Stimulated activated CD8-positive, alpha-beta memory T cell treated with anti-CD3 and anti-CD28 coated beads, Interleukin-4, amount 100 ng/mL, for 24 hours (primary cell): ENCODE data around the gene LRRC23.
A peak's percentile ranks its signal among the peaks of the same experiment; 100 is the strongest.
"Not testable (repeated sequence)": the region's sequence is repeated elsewhere in the genome, so short reads cannot be mapped to it uniquely, and the experiment has no call there.

Source experiments
- DNase-seq: peaks from one replicate; pipeline ENCODE4 v3.0.0-alpha.2; 2020; ENCODE audit warnings: low read depth

LRRC23 gene

DNA sequence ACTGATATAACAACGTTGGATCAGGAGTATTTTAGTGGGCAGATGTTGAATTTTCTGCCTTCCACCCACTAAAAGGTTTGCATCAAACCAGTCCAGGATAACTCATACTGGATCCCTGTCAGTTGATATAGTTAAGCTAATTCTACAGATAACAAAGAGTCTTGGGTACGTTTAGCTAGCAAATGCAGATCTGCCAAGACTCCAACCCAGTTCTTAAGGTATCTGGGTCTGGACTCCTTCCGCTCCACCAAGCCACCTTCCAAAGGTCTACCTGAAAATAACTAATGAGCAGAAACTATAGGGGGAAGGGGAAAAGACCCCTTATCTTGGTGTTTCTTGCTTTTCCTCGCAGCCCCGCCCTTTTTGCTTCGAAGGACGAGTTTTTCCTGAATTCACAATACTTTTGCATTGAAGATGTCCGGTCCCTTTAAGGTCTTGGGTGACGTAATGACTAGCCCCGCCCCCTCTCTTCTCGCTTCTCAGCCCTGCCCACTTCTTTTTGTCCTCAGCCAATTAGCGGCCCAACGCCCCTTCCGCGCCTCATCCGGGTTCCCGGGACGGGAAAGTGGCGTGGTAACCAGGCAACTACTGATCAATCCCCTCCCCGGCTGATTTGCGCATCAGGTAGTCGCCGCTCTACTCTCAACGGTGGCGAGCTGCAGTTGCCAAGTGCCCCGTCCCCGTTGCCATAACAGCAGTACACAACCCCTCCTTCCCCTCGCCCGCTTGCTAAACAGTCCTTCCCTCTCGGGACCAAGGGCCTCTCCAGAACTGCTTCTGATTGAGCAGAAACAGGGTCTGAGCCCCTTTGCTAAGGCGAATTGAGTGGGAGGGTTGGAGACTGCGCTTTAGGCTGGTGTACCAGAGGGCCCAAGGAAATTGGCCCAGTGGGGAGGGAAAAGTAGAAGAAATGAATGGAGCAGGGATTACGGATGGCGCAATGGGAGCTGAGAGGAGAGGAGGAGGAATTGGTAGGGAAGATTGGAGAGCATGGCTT, at the start of gene LRRC23:
Gene LRRC23, plus strand, starts transcription at position 543 of the 997 bp plus-strand sequence. CDS start 812 bp downstream, outside the sequence.
- peak; percentile 94 for DNase-seq

- DNase-seq: no peak
These were observed 49.3 kb upstream of the LRRC23 start for GRCh38 chr12:6855322-6855721.

DNA sequence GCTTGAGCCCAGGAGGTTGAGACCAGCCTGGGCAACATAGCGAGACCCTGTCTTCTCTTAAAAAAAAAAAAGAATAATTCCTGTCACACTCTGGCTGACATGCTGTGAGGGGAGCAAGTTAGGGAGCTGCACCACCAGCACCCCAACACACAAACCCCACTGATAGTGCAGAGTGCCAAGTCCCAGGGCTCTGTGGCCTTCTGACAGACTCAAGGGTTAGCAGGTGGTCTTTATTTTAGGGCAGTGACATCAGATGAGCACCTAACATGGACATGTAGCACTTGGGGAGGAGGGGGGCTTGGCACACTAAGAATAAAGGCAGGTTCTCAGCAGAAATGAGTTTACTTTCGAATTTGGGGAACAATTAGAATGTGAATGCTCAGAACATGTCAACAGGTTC, 45.8 kb upstream of the LRRC23 start:
- no peak for DNase-seq

DNA sequence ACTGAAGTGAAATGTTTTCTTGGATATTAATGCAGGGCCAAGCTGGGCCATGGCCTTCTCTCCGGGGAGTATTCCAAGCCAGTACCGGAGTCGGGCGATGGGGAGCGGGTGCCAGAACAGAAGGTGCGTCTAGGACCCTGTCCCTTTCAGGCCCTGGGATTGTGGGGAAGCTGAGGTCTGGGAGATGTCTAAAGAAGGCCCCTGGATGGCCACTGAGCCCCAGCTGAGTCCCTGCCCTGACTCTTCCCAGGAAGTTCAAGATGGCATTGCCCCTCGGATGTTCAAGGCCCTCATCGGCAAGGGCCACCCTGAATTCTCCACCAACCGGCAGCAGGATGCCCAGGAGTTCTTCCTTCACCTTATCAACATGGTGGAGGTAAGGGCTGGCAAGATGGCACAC, 44.5 kb upstream of the LRRC23 start:
- no peak for DNase-seq

GRCh38 chr12:6860942-6861341, 43.7 kb upstream of the LRRC23 start:
- DNase-seq: no peak

DNA sequence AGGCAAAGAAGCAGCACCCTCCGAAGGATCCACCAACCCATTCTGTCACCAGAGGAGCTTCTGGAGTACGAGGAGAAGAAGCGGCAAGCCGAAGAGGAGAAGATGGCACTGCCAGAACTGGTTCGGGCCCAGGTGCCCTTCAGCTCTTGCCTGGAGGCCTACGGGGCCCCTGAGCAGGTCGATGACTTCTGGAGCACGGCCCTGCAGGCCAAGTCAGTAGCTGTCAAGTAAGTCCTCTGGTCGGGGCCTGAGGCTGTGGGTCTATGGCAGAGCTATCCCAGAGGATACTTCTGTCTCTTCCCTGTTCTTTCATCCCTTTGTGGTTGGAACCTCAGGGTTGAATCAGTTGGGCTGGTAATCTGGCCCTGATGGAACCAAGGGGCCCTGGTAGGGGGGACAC, 43.2 kb upstream of the LRRC23 start:
- no peak for DNase-seq

DNA sequence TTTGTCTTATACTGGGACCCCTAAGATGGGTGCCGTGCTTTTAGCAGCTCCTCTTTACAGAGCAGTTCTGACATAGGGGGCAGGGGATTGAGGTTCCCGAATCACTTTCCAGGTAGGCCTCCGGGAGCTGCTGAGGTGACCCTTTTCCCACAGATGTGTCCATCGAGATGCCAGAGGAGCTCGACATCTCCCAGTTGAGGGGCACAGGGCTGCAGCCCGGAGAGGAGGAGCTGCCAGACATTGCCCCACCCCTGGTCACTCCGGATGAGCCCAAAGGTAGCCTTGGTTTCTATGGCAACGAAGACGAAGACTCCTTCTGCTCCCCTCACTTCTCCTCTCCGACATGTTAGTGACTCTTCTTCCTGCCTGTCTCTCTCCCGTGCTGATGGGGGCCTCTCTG, 41.6 kb upstream of the LRRC23 start:
- no peak for DNase-seq

GRCh38 chr12:6863586-6864321, 40.9 kb upstream of the LRRC23 start:
- no peak for DNase-seq

DNA sequence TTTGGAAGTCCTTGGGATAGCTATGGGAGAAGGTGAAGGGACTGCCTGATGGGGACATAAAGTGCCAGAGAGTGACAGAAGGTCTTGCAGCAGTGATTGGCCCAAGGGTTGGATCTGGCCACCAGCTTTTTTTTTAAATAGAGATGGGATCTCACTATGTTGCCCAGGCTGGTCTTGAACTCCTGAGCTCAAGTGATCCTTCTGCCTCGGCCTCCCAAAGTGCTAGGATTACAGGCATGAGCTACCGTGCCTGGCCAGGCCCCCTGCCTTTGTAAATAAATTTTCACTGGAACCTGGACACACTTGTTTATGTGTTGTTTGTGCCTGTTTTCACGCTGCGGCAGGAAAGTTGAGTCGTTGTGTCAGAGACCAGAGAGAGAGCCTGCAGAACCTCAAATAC, 39.3 kb upstream of the LRRC23 start:
- not testable (repeated sequence) for DNase-seq

GRCh38 chr12:6866163-6866919, 38.3 kb upstream of the LRRC23 start:
- DNase-seq: no peak

DNA sequence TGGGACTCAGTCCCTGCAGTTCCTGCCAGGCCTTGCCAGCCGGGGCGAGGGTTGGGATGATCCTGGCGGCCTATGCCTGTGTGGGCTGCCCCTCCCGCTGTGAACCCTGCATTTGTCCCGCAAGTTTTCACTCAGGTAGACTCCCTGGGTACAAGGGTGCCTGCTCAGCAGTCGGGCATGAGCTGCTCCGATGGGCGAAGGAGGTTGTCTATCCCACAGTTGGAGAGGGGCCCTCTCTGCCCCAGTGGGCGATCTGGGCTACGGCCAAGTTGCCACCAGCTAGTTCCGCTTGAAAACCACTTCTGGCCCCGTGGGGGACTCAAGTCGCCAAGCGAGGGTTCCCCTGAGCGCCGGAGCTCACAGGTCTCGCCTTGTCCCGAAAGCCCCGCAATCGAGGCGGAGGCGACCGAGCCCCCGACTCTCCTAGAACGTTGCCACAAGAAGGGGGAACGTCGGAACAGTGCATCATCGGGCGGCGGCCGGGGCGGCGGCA, 37.7 kb upstream of the LRRC23 start:
- DNase-seq: no peak

DNA sequence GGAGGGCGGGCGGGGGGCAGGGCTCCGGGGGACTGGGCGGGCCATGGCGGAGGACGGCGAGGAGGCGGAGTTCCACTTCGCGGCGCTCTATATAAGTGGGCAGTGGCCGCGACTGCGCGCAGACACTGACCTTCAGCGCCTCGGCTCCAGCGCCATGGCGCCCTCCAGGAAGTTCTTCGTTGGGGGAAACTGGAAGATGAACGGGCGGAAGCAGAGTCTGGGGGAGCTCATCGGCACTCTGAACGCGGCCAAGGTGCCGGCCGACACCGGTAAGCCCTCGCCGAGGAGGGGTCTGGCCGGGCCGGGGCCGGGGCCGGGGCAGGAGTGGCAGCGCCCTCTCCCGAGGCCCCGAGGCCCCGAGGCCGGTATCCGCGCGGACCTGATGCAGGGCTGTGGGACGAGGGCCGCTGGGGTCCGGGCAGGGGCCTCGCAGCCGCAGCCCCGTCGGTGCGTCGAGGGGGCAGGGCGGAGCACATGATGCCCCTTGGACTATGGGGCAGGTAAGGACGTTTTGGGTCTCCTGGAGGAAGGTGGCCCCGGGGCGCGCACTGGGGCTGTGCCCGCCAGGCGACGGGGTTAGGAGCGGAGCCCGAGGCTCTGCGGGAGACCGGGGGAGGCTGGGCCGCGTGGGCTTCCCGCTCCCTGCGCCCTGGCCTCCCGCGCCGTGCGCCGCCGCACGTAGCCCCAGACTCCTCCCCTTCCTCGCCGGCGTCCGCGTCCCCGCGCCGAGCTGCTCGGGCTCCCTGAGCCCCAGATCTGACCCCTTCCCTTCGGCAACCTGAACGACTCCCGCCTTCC, 37.0 kb upstream of the LRRC23 start, which contains the start of gene TPI1:
Gene TPI1, plus strand, starts transcription at position 119 of the 798 bp plus-strand sequence. Its CDS starts 36 bp downstream, at position 155.
- peak; percentile 71 for DNase-seq

DNA sequence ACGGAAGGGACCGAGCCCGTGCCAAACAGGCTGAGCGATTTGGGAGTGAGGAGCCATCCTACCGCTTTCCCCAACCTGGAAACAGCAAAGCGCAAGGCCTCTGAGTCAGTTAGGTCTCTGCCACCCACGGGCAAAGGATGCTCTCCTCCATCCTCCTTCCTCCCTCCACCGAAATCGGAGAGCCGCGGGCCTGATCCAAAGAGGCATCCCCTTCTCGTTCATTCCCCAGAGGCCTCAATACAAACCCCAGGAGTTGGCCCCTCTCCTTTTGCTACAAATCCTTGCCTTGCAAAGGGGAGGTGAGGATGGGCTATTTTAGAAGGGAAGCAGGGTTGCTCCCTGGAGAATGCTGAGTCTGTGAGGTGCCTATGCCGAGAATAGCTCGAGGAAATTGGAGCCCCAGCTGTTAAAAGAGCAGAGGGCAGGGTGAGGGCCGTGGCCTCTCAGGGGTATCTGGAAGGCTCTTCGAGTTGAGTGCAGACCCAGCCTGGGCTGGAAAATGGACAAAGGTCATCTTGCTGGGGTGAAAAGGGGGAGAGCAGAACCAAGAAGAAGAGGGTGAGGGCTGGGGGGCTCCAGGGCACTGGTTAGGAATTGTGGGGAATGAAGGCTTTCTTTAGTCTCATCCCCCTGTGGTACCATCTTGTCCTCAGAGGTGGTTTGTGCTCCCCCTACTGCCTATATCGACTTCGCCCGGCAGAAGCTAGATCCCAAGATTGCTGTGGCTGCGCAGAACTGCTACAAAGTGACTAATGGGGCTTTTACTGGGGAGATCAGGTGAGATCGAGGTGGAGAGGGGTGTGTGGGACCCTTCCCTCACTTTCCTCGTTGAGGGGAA, 36.2 kb upstream of the LRRC23 start:
- DNase-seq: no peak

DNA sequence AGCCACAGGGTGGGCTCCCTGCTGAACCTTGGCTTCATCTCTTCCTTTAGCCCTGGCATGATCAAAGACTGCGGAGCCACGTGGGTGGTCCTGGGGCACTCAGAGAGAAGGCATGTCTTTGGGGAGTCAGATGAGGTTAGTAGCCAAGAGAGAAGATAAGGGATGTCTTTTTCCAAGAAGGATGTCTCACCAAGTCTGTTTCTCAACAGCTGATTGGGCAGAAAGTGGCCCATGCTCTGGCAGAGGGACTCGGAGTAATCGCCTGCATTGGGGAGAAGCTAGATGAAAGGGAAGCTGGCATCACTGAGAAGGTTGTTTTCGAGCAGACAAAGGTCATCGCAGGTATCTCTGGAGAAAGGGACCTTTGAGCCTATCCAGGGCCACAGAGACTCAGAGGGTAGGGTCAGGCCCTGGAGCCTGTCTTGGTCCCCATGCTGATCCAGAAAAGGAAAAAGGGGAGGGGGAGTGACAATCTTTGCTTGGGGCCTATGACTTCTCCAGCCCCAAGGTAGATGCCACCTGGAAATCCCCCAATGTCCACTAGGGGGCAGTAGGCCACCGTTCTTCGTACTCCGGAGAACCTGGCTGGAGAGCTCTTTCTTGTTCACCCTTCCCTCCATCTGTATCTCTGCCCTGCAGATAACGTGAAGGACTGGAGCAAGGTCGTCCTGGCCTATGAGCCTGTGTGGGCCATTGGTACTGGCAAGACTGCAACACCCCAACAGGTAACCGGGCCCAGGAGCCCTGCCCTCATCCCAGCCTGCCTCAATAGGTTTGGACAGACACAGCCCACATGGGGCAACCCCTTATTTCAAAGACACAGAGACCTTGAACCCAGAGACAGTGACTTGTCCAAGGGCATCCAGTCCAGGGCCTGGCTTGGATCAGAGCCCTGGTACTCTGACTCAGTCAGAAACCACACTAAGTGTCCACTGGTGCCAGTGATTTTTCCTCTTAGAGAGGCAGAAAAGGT, 35.3 kb upstream of the LRRC23 start:
- DNase-seq: peak; percentile 71

DNA sequence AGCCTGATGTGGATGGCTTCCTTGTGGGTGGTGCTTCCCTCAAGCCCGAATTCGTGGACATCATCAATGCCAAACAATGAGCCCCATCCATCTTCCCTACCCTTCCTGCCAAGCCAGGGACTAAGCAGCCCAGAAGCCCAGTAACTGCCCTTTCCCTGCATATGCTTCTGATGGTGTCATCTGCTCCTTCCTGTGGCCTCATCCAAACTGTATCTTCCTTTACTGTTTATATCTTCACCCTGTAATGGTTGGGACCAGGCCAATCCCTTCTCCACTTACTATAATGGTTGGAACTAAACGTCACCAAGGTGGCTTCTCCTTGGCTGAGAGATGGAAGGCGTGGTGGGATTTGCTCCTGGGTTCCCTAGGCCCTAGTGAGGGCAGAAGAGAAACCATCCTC, 34.3 kb upstream of the LRRC23 start:
- not testable (repeated sequence) for DNase-seq

- no peak for DNase-seq
These were observed 33.3 kb upstream of the LRRC23 start for GRCh38 chr12:6871052-6871957.

DNA sequence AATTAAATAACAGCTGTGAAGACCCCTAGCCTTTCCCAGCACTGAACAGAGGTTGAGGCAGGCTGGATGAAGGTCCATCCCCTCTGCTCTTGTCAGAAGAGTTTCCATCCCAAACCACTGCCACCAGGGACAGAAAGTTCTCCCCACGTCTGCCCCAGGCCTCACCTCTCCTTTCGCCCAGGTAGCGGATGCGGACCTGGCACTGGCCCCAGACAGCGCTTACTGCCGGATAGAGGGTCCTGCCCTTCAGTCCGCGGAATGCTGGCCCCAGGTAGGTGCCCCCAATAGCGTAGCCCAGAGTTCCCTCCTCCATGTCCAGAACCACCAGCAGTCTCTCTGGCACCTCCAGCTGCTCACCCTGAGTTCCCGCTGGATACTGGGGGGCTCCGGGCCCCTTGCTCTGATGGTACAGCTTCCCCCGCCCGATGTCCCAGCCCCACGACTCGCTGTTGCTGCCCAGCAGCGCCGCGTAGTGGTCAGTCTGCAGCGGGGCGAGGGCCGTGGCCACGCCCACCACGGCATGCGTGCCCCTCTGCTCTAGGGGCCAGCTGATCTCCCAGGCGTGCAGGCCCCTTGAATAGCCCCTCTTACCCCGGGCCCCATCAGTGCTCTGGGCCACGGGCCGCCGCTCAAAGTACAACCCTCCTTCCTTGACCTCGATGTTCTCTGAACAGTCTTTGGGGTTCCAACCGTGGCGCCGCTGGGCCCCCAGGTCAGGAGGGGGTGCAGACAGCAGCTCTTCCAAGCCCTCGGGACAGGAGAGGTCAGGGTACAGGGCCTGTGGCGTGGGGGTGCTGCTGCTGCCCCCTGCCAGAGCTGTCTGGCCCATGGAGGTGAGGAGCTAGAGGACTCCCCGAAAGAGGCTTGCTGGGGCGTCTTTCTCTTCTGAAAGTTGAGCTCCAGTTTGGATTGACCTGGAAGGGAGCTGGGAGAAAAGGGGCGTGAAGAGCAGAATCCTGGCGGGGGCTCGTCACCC, 32.3 kb upstream of the LRRC23 start:
- DNase-seq: peak; percentile 76
